Thoracic aorta (tissue), 2 donors: ENCODE data around the gene CSKMT. TPM values are rescaled to one million over a fixed set of nuclear protein-coding genes. Genes with fewer than 3 reads are reported as not detected.
"Not testable (repeated sequence)": the region's sequence is repeated elsewhere in the genome, so short reads cannot be mapped to it uniquely, and the experiment has no call there.

Experiments
- ATAC-seq: fragments of 150-250 bp; one replicate; pipeline ENCODE4 v1.8.0; 2017; ENCODE audit warnings: low read depth; ENCODE audit not compliant: insufficient number of reproducible peaks, low FRiP score
- DNase-seq: peaks from one replicate; pipeline ENCODE4 v3.0.0-alpha.2; 2020; ENCODE audit warnings: low spot score
- H3K27ac ChIP-seq, 2 donors: fragments of 200-600 bp; sonication (generic); 1 replicate in 1 of 2; 2 replicates in 1 of 2; pipeline ENCODE4 v1.5.1; 2016; ENCODE audit warnings: mild to moderate bottlenecking in 2 of 2, moderate library complexity in 2 of 2
- H3K27me3 ChIP-seq: fragments of 200-600 bp; sonication (generic); replicated peaks from 2 replicates; pipeline ENCODE4 v1.6.0; 2016; ENCODE audit warnings: mild to moderate bottlenecking; ENCODE audit not compliant: insufficient read depth
- H3K36me3 ChIP-seq: fragments of 200-600 bp; sonication (generic); one replicate; pipeline ENCODE4 v1.5.1; 2016
- H3K4me1 ChIP-seq, 2 donors: fragments of 200-600 bp; sonication (generic); 1 replicate in 1 of 2; 2 replicates in 1 of 2; pipeline versions ENCODE4 v1.5.1 to v1.6.0; 2016; ENCODE audit warnings: low read depth in 2 of 2, mild to moderate bottlenecking in 1 of 2; ENCODE audit not compliant: control insufficient read depth in 1 of 2
- H3K4me3 ChIP-seq: fragments of 200-600 bp; sonication (generic); 2 replicates; pipeline ENCODE4 v1.5.1; 2016; ENCODE audit warnings: mild to moderate bottlenecking
- H3K9me3 ChIP-seq: fragments of 200-600 bp; sonication (generic); 2 replicates; pipeline ENCODE4 v1.5.1; 2016
- CTCF ChIP-seq: fragments of 200-600 bp; sonication (generic); IDR thresholded peaks from one replicate; pipeline ENCODE4 v1.5.1; 2019; ENCODE audit warnings: antibody characterized with exemption
- total RNA-seq, 2 donors: library from RNA; depleted of rRNA; stranded (reverse); fragments of >200 nt; gene quantifications; one replicate each; pipeline versions ENCODE4 v1.1.0 to v1.2.3, GENCODE V29; 2016

The CSKMT gene
- total RNA-seq, 2 donors from 2014 or later, result 1.5 to 2.9 TPM

GRCh38 chr11:62694455-62695167 is 29.5 kb downstream of the CSKMT start:
- no peaks in the 10 kb centered on the region for H3K27me3 ChIP-seq
- peaks cover 0 to 7% of the 10 kb centered on the region in 2 donors for H3K4me1 ChIP-seq
- H3K36me3 ChIP-seq, result peaks cover 31% of the 10 kb centered on the region
- no peak overlapping the region for H3K4me3 ChIP-seq
- H3K27ac ChIP-seq, result no peak overlapping the region
- ATAC-seq (peak; percentile 49), DNase-seq (peak; percentile 54)
- H3K9me3 ChIP-seq, result no peaks in the 10 kb centered on the region
- peak; percentile 81 for TF ChIP-seq CTCF

GRCh38 chr11:62702246-62702645 is 37.1 kb downstream of the CSKMT start:
- Histone ChIP-seq H3K4me3 (no peak overlapping the region), H3K27ac (no peak overlapping the region), H3K27me3 (no peaks in the 10 kb centered on the region), H3K36me3 (no peaks in the 10 kb centered on the region), H3K4me1 (peaks cover 7 to 19% of the 10 kb centered on the region in 2 donors), H3K9me3 (no peaks in the 10 kb centered on the region)
- no peak for ATAC-seq
- DNase-seq, result no peak
- TF ChIP-seq CTCF, result no peak

GRCh38 chr11:62703921-62704320 is 38.8 kb downstream of the CSKMT start:
- not testable (repeated sequence) for DNase-seq

GRCh38 chr11:62705413-62705812 is 40.3 kb downstream of the CSKMT start:
- ATAC-seq (no peak), DNase-seq (no peak)

More at GRCh38 chr11:62703921-62704320, 38.8 kb downstream of the CSKMT start:
- not testable (repeated sequence) for H3K27me3 ChIP-seq, H3K36me3 ChIP-seq, ATAC-seq, H3K27ac ChIP-seq, H3K4me3 ChIP-seq, H3K9me3 ChIP-seq
- peaks cover 7 to 30% of the 10 kb centered on the region in 2 donors for H3K4me1 ChIP-seq

GRCh38 chr11:62705880-62706849 is 41.1 kb downstream of the CSKMT start:
- Histone ChIP-seq H3K4me1 (peaks cover 12 to 44% of the 10 kb centered on the region in 2 donors), H3K27me3 (no peaks in the 10 kb centered on the region), H3K27ac (peak overlapping the region; percentile 59 to 74), H3K4me3 (peak overlapping the region; percentile 82), H3K9me3 (no peaks in the 10 kb centered on the region), H3K36me3 (peaks cover 5% of the 10 kb centered on the region)
- no peak for TF ChIP-seq CTCF
- ATAC-seq (peak; percentile 71), DNase-seq (peak; percentile 91)

More at GRCh38 chr11:62705413-62705812, 40.3 kb downstream of the CSKMT start:
- peak overlapping the region; percentile 59 to 74 for H3K27ac ChIP-seq
- no peaks in the 10 kb centered on the region for H3K9me3 ChIP-seq
- peaks cover 12 to 39% of the 10 kb centered on the region in 2 donors for H3K4me1 ChIP-seq
- peak overlapping the region; percentile 82 for H3K4me3 ChIP-seq
- H3K27me3 ChIP-seq, result no peaks in the 10 kb centered on the region
- H3K36me3 ChIP-seq, result peaks cover under 1% of the 10 kb centered on the region
- TF ChIP-seq CTCF, result no peak
